A549 (cell line): ENCODE data around the gene MLLT10. TPM values are rescaled to one million over a fixed set of nuclear protein-coding genes. Genes with fewer than 3 reads are reported as not detected.

Experiments used
- ATAC-seq, 2 experiments: fragments of 200-7000 bp in 1 of 2; fragments of >200 bp in 1 of 2; cut with Nextera tagmentation in 1 of 2; cut with Tn5 transposase in 1 of 2; 3 replicates each; pipeline versions ENCODE4 v1.8.0 to v1.9.1; 2018 to 2020; ENCODE audit warnings: mild to moderate bottlenecking in 1 of 2, moderate library complexity in 1 of 2
- CTCF ChIA-PET: fragments of 300-600 bp; sonication (Branson Sonifier 250); formaldehyde crosslinking; extraction: SDS; loops from one replicate; lab custom pipeline; 2021; ENCODE audit warnings: antibody characterized with exemption, inconsistent platforms; lab: Yijun Ruan, JAX
- POLR2A ChIA-PET: fragments of 350-600 bp; formaldehyde crosslinking; extraction: SDS; loops from one replicate; lab custom pipeline; 2021; ENCODE audit warnings: antibody characterized with exemption, inconsistent platforms; lab: Yijun Ruan, JAX
- DNase-seq, 2 experiments: peaks; one replicate each; pipeline versions ENCODE4 v3.0.0 to v3.0.0-alpha.2; 2011 to 2016; ENCODE audit warnings: low read depth in 1 of 2, low spot score in 1 of 2
- FAIRE-seq: peaks from 2 replicates; lab custom pipeline; 2011; peaks lifted over from hg19 to GRCh38; lab: Jason Lieb, UNC
- H3K27ac ChIP-seq, 2 experiments: fragments of >200 bp; sonication (Bioruptor Twin); formaldehyde crosslinking; 3 replicates each; pipeline ENCODE4 v1.5.1; 2016 to 2017
- H3K4me1 ChIP-seq: fragments of >200 bp; sonication (Bioruptor Twin); formaldehyde crosslinking; 3 replicates; pipeline ENCODE4 v1.6.1; 2016
- H3K4me2 ChIP-seq: fragments of >200 bp; sonication (Bioruptor Twin); formaldehyde crosslinking; 3 replicates; pipeline ENCODE4 v1.6.1; 2016
- H3K4me3 ChIP-seq: fragments of >200 bp; sonication (Bioruptor Twin); formaldehyde crosslinking; 3 replicates; pipeline ENCODE4 v1.5.1; 2016
- H3K9me3 ChIP-seq: fragments of >200 bp; sonication (Bioruptor Twin); formaldehyde crosslinking; 3 replicates; pipeline ENCODE4 v1.6.1; 2016
- CBX2 ChIP-seq: fragments of 200-600 bp; sonication (generic); IDR thresholded peaks from 2 replicates; pipeline ENCODE4 v1.6.1; 2016; ENCODE audit warnings: low read depth, mild to moderate bottlenecking, borderline replicate concordance
- CBX8 ChIP-seq: fragments of 200-600 bp; sonication (generic); IDR thresholded peaks from 2 replicates; pipeline ENCODE4 v1.6.1; 2016
- CEBPB ChIP-seq, 2 experiments: fragments of >200 bp in 1 of 2; sonication (Bioruptor Twin) in 1 of 2; formaldehyde crosslinking in 1 of 2; IDR thresholded peaks; 2 replicates each; pipeline ENCODE4 v1.6.1; 2012 to 2016
- CHD2 ChIP-seq: fragments of 150-350 bp; IDR thresholded peaks from 2 replicates; pipeline ENCODE4 v1.6.1; 2014; ENCODE audit warnings: low read length; ENCODE audit not compliant: partially characterized antibody
- EP300 ChIP-seq, 2 experiments: fragments of >200 bp; sonication (Bioruptor Twin); formaldehyde crosslinking; IDR thresholded peaks; 2 replicates in 1 of 2; 3 replicates in 1 of 2; pipeline ENCODE4 v1.6.1; 2016 to 2017
- HDAC2 ChIP-seq: fragments of 200-600 bp; sonication (generic); IDR thresholded peaks from 2 replicates; pipeline ENCODE4 v1.6.1; 2016
- HOXB5 ChIP-seq: fragments of 250-450 bp; sonication (Bioruptor Pico); IDR thresholded peaks from 2 replicates; pipeline ENCODE4 v1.5.0; 2020; ENCODE audit warnings: mild to moderate bottlenecking, moderate library complexity
- KDM1A ChIP-seq: fragments of 200-600 bp; sonication (generic); IDR thresholded peaks from 2 replicates; pipeline ENCODE4 v1.6.1; 2016; ENCODE audit warnings: low read depth, mild to moderate bottlenecking
- KDM5A ChIP-seq: fragments of 200-600 bp; sonication (generic); IDR thresholded peaks from 2 replicates; pipeline ENCODE4 v1.6.1; 2016; ENCODE audit warnings: antibody characterized with exemption, mild to moderate bottlenecking
- MYC ChIP-seq: IDR thresholded peaks from 2 replicates; pipeline ENCODE4 v1.6.1; 2012; ENCODE audit warnings: mild to moderate bottlenecking, inconsistent platforms, low read length, improper control_type of control experiment, borderline replicate concordance
- POLR2A ChIP-seq: IDR thresholded peaks from 2 replicates; pipeline ENCODE4 v1.6.1; 2012; ENCODE audit warnings: mild to moderate bottlenecking, low read length
- POLR2AphosphoS2 ChIP-seq: conservative IDR thresholded peaks from 2 replicates; pipeline ENCODE4 v1.6.1; 2012; ENCODE audit warnings: low read length, improper control_type of control experiment, inconsistent platforms
- RCOR1 ChIP-seq: fragments of 150-350 bp; IDR thresholded peaks from 2 replicates; pipeline ENCODE4 v1.6.1; 2014; ENCODE audit warnings: antibody characterized with exemption, low read length, low read depth
- ZC3H11A ChIP-seq: fragments of 450-650 bp; IDR thresholded peaks from 2 replicates; pipeline ENCODE4 v1.6.1; 2014; ENCODE audit warnings: antibody characterized with exemption, mild to moderate bottlenecking
- ZFP36 ChIP-seq: fragments of 450-650 bp; IDR thresholded peaks from 2 replicates; pipeline ENCODE4 v1.6.1; 2014; ENCODE audit warnings: borderline replicate concordance; ENCODE audit not compliant: partially characterized antibody
- WGBS: methylation state at CpG from one replicate; pipeline ENCODE4 v1.1.6; 2017; ENCODE audit errors: missing lambda C conversion rate; 5-methylcytosine and 5-hydroxymethylcytosine counted together
- polyA plus RNA-seq, 4 experiments: library from polyadenylated mRNA; depleted of rRNA in 3 of 4; stranded (reverse); fragments of >200 nt; fragmentation: RNase III in 1 of 4; extraction: RNeasy Plus Mini Kit Qiagen cat#74134 plus additional on column Dnase treatment in 1 of 4; gene quantifications; 2 replicates in 3 of 4; 3 replicates in 1 of 4; pipeline ENCODE4 v1.2.3, GENCODE V29; 2011 to 2017
- TF ChIP-seq, protein P1 (sequence below): fragments of 150-350 bp; IDR thresholded peaks from 2 replicates; pipeline ENCODE4 v1.6.1; 2014; ENCODE audit warnings: low read depth, mild to moderate bottlenecking, low read length
- TF ChIP-seq, protein P2 (sequence below): fragments of 450-650 bp; IDR thresholded peaks from 2 replicates; pipeline ENCODE4 v1.6.1; 2014; ENCODE audit warnings: antibody characterized with exemption
- TF ChIP-seq, protein P3 (sequence below): IDR thresholded peaks from 2 replicates; pipeline ENCODE4 v1.6.1; 2012
- TF ChIP-seq, protein P4 (sequence below): fragments of >200 bp; sonication (Bioruptor Twin); formaldehyde crosslinking; IDR thresholded peaks from 3 replicates; pipeline ENCODE4 v1.5.1; 2016
- TF ChIP-seq, protein P5 (sequence below): IDR thresholded peaks from 2 replicates; pipeline ENCODE4 v1.6.1; 2012; ENCODE audit warnings: low read depth, borderline replicate concordance

Gene MLLT10
- polyA plus RNA-seq, 2 of the 4 experiments (the other 2 are of a cell fraction), result 41.7 to 54.1 TPM

DNA sequence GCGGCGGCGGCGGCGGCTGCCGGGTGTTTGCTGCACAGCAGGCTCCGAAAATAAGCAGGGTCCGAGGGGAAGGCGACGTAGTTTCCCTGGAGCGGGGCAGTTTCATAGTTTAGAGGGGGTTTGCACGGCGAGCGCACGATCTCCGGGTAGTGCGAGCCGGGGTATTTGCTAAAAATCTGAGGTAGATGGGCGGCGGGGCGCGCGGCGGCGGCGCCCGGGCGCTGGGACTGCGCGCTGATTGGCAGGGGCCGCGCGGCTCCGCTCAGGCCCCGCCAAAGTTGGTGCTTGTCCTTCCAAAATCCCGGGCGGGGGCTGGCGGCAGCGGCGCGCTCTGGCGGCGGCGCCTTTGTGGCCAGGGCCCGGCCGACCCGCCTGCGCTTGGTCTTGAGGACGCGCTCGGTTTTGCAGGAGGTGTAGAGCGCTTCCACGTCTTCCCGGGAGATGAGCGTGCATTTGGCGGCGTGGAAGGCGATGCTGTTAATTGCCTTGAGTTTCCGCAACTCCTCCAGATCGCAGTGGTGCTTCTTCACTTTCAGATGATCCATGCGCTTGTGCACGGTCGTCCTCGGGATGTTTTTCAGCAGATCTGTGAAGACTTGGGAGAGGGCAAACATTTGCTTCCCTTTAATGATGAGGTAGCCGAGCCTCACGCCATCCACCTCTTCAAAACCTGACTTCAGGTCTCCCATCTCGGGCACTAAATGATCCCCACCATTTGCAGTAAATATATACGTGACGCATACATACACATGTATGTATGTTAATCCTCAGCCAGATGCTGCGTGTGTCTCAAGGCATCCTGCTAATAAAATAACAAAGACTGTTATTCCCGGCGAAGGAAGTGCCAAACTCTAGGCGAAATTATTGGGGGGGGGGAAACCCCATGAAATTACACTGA, 16.6 kb upstream of the MLLT10 start:
- WGBS, result under 1% methylated on average over 43 of the region's 73 CpGs
- peaks cover 53% of the 10 kb centered on the region for H3K4me1 ChIP-seq
- ChIA-PET POLR2A (interaction anchor here (0.5 to 2.0 kb wide), 11 partner anchors 8 to 436 kb away, joined by 3 to 22 read pairs (median 8); partner anchors contain the start of genes MLLT10 and SKIDA1), CTCF (interaction anchor here (0.6 to 3.1 kb wide), 7 partner anchors 10 to 248 kb away, joined by 3 to 22 read pairs (median 6); no protein-coding TSS in a partner anchor)
- peak; percentile 56 to 79 for DNase-seq
- TF ChIP-seq, protein P1, sequence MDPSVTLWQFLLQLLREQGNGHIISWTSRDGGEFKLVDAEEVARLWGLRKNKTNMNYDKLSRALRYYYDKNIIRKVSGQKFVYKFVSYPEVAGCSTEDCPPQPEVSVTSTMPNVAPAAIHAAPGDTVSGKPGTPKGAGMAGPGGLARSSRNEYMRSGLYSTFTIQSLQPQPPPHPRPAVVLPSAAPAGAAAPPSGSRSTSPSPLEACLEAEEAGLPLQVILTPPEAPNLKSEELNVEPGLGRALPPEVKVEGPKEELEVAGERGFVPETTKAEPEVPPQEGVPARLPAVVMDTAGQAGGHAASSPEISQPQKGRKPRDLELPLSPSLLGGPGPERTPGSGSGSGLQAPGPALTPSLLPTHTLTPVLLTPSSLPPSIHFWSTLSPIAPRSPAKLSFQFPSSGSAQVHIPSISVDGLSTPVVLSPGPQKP, result no peak
- TF ChIP-seq KDM5A (no peak), KDM1A (no peak), CBX2 (no peak), RCOR1 (no peak), POLR2A (peak; percentile 16; the same call in 1 of the 2 replicates), HOXB5 (CRISPR knock-in tag) (no peak), ZFP36 (no peak), CHD2 (no peak), CBX8 (no peak)
- TF ChIP-seq, protein P2, sequence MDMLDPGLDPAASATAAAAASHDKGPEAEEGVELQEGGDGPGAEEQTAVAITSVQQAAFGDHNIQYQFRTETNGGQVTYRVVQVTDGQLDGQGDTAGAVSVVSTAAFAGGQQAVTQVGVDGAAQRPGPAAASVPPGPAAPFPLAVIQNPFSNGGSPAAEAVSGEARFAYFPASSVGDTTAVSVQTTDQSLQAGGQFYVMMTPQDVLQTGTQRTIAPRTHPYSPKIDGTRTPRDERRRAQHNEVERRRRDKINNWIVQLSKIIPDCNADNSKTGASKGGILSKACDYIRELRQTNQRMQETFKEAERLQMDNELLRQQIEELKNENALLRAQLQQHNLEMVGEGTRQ, result no peak
- TF ChIP-seq, protein P3, sequence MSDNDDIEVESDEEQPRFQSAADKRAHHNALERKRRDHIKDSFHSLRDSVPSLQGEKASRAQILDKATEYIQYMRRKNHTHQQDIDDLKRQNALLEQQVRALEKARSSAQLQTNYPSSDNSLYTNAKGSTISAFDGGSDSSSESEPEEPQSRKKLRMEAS, result peak; percentile 61
- TF ChIP-seq, protein P4, sequence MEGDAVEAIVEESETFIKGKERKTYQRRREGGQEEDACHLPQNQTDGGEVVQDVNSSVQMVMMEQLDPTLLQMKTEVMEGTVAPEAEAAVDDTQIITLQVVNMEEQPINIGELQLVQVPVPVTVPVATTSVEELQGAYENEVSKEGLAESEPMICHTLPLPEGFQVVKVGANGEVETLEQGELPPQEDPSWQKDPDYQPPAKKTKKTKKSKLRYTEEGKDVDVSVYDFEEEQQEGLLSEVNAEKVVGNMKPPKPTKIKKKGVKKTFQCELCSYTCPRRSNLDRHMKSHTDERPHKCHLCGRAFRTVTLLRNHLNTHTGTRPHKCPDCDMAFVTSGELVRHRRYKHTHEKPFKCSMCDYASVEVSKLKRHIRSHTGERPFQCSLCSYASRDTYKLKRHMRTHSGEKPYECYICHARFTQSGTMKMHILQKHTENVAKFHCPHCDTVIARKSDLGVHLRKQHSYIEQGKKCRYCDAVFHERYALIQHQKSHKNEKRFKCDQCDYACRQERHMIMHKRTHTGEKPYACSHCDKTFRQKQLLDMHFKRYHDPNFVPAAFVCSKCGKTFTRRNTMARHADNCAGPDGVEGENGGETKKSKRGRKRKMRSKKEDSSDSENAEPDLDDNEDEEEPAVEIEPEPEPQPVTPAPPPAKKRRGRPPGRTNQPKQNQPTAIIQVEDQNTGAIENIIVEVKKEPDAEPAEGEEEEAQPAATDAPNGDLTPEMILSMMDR, result peak; percentile 14; the same call in 1 of the 3 replicates
- no peaks in the 10 kb centered on the region for H3K9me3 ChIP-seq
- ATAC-seq, result peak; percentile 79 to 82
- peak overlapping the region; percentile 71 for H3K4me3 ChIP-seq
- peak overlapping the region; percentile 86 to 94 for H3K27ac ChIP-seq
- H3K4me2 ChIP-seq, result peak overlapping the region; percentile 92
- no peak for FAIRE-seq

DNA sequence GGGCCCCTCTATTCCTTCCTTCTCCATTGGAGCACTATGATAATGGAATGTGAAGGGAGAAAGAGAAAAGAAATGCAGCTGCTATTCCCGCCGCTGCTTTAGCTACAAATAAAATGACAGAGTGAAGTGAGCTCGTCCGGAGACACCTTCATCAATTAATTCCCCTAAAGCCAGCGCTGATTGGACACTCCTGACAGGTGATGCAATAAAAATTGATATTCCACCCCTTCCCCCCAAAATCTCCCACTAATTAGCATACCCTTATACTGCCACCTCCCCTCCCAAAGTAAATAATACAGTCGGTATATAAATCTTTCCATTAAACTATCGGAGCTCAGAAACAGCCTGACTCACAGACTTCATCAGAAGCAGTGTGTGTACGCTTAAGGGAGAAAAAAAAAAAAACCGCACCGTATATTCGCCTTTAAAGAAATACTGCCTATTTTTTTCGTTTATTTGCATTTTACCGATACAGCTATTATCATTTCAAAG, 15.8 kb upstream of the MLLT10 start:
- no peak for FAIRE-seq
- peak overlapping the region; percentile 86 to 94 for H3K27ac ChIP-seq
- peaks cover 53% of the 10 kb centered on the region for H3K4me1 ChIP-seq
- peak overlapping the region; percentile 71 for H3K4me3 ChIP-seq
- peak overlapping the region; percentile 92 for H3K4me2 ChIP-seq
- no peaks in the 10 kb centered on the region for H3K9me3 ChIP-seq
- peak in 1 of 2 experiments; percentile 43; a peak in 3 of 6 replicates for ATAC-seq
- under 1% methylated on average over 13 of the region's 13 CpGs for WGBS
- ChIA-PET POLR2A (interaction anchor here (0.6 to 1.9 kb wide), 10 partner anchors 9 to 855 kb away, joined by 3 to 15 read pairs (median 5); no protein-coding TSS in a partner anchor), CTCF (interaction anchor here (0.6 to 1.5 kb wide), 8 partner anchors 14 to 1562 kb away, joined by 3 to 8 read pairs (median 3); no protein-coding TSS in a partner anchor)
- TF ChIP-seq ZC3H11A, result no peak
- TF ChIP-seq, protein P5, sequence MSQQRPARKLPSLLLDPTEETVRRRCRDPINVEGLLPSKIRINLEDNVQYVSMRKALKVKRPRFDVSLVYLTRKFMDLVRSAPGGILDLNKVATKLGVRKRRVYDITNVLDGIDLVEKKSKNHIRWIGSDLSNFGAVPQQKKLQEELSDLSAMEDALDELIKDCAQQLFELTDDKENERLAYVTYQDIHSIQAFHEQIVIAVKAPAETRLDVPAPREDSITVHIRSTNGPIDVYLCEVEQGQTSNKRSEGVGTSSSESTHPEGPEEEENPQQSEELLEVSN, result no peak
- no peak for TF ChIP-seq MYC
- TF ChIP-seq EP300 (IDR thresholded peaks at IDR 0.05), result no peak
- no peak for TF ChIP-seq HDAC2
- no peak for TF ChIP-seq POLR2AphosphoS2
- peak in 1 of 2 experiments; percentile 76; a peak in 2 of 4 replicates for TF ChIP-seq CEBPB (IDR thresholded peaks at IDR 0.05)
- TF ChIP-seq POLR2A, result no peak
- peak in 1 of 2 experiments; percentile 42 for DNase-seq
